ENCODE results near the gene PPP1R13B. TPM values are rescaled to one million over a fixed set of nuclear protein-coding genes. Genes with fewer than 3 reads are reported as not detected.

Gene PPP1R13B
- total RNA-seq, 1 experiment from 2014 or later: 16.2 TPM

DNA sequence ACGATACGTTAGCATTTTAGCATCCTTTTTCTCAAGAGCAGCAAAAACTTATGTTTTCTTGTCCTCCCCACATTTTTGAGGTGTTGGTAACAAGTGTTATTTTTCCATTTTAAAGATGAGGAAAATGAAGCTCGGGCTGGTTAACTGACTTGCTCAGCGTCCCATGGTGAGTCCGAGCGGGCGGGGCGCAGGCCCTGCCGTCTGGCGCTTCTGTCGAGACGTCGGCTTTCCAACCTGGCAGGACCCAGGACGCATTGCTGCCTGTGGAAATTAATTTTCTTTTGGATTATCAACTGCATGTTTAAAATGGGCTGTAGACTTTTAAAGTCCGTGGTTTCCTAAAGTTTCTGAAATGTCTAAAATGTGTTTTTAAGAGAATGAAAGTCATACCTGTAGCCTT, 162.5 kb downstream of the PPP1R13B start:
- H3K36me3 Mint-ChIP-seq (ENCODE audit: insufficient read depth, unreplicated experiment): peaks cover 87% of the 10 kb centered on the region
- H3K4me1 Mint-ChIP-seq (ENCODE audit: insufficient read depth, unreplicated experiment): no peaks in the 10 kb centered on the region
- ChIA-PET CTCF (no interaction called here), POLR2A (no interaction called here)
- DNase-seq (ENCODE audit: unreplicated experiment): no peak
- no TSS peak for BruUV-seq (replicated peaks)
- H3K27ac Mint-ChIP-seq (ENCODE audit: low read depth, unreplicated experiment): no peak overlapping the region
- intact Hi-C loops (cut with micrococcal nuclease): no loop called here
- no peaks in the 10 kb centered on the region for H3K9me3 Mint-ChIP-seq (ENCODE audit: unreplicated experiment)
- H3K27me3 Mint-ChIP-seq (ENCODE audit: insufficient read depth, unreplicated experiment): no peaks in the 10 kb centered on the region
- no peak overlapping the region for H3K4me3 Mint-ChIP-seq (ENCODE audit: unreplicated experiment)
- TF ChIP-seq, protein P1, sequence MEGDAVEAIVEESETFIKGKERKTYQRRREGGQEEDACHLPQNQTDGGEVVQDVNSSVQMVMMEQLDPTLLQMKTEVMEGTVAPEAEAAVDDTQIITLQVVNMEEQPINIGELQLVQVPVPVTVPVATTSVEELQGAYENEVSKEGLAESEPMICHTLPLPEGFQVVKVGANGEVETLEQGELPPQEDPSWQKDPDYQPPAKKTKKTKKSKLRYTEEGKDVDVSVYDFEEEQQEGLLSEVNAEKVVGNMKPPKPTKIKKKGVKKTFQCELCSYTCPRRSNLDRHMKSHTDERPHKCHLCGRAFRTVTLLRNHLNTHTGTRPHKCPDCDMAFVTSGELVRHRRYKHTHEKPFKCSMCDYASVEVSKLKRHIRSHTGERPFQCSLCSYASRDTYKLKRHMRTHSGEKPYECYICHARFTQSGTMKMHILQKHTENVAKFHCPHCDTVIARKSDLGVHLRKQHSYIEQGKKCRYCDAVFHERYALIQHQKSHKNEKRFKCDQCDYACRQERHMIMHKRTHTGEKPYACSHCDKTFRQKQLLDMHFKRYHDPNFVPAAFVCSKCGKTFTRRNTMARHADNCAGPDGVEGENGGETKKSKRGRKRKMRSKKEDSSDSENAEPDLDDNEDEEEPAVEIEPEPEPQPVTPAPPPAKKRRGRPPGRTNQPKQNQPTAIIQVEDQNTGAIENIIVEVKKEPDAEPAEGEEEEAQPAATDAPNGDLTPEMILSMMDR (IDR thresholded peaks at IDR 0.05; ENCODE audit: unreplicated experiment): no peak

DNA sequence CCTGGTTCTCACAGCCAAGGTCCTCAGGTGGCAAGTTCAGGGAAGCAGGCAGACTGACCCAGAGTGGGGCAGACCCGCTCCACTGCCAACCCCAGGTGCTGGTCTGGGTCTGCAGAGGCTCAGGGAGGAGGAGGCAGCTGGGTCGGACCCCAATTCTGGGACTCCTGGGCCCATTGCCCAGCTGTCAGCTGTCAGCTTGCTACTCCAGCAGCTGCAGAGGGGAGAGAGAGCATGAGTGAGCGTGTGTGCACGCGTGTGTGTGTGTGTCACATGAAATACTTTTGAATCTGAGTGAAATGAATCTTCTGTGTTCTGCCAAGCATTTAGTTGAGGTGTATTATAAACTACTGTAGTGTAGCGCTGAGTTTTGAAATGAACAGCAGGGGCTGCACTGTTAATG, 162.9 kb downstream of the PPP1R13B start:
- ChIA-PET POLR2A (no interaction called here), CTCF (no interaction called here)
- no TSS peak for BruUV-seq (replicated peaks)
- Mint-ChIP-seq H3K4me3 (ENCODE audit: unreplicated experiment) (no peak overlapping the region), H3K27me3 (ENCODE audit: insufficient read depth, unreplicated experiment) (no peaks in the 10 kb centered on the region), H3K36me3 (ENCODE audit: insufficient read depth, unreplicated experiment) (peaks cover 87% of the 10 kb centered on the region), H3K9me3 (ENCODE audit: unreplicated experiment) (no peaks in the 10 kb centered on the region), H3K27ac (ENCODE audit: low read depth, unreplicated experiment) (no peak overlapping the region), H3K4me1 (ENCODE audit: insufficient read depth, unreplicated experiment) (no peaks in the 10 kb centered on the region)
- no peak for DNase-seq (ENCODE audit: unreplicated experiment)
- intact Hi-C loops (cut with micrococcal nuclease): no loop called here
- TF ChIP-seq, protein P1 (IDR thresholded peaks at IDR 0.05; ENCODE audit: unreplicated experiment): no peak

Other genes with a start within 250 kb of the PPP1R13B start
- gene KLC1, start 218.4 kb downstream of the PPP1R13B start, total RNA-seq (2022): 216 and 220 TPM in 2 replicates
- gene XRCC3, start 132.1 kb downstream of the PPP1R13B start, total RNA-seq (2022): 9.4 and 17.5 TPM in 2 replicates
- 28.6 and 35.5 TPM in 2 replicates for gene ZFYVE21, start 131.8 kb downstream of the PPP1R13B start, total RNA-seq (2022)
- 0.40 and 0.91 TPM in 2 replicates for gene TDRD9, start 80.9 kb upstream of the PPP1R13B start, total RNA-seq (2022)
- not detected in 2 replicates for gene RD3L, start 95.0 kb upstream of the PPP1R13B start, total RNA-seq (2022)
- gene ASPG, start 238.1 kb upstream of the PPP1R13B start, total RNA-seq (2022): 0.05 and 0.12 TPM in 2 replicates

Data from MCF 10A (cell line).